Esophagus muscularis mucosa (tissue), 4 donors: ENCODE results near the gene SPIRE1. TPM values are rescaled to one million over a fixed set of nuclear protein-coding genes. Genes with fewer than 3 reads are reported as not detected.
A peak's percentile ranks its signal among the peaks of the same experiment; 100 is the strongest.

ENCODE experiments used
- DNase-seq: peaks from one replicate; pipeline ENCODE4 v3.0.0-alpha.2; 2017; ENCODE audit errors: extremely low spot score
- H3K27ac ChIP-seq, 4 donors: fragments of 200-600 bp; sonication (generic); replicated peaks in 1 of 4; 1 replicate in 3 of 4; 2 replicates in 1 of 4; pipeline ENCODE4 v1.5.1; 2016 to 2019; ENCODE audit warnings: mild to moderate bottlenecking in 1 of 4
- H3K27me3 ChIP-seq, 4 donors: fragments of 200-600 bp; sonication (generic); one replicate each; pipeline versions ENCODE4 v1.5.1 to v1.6.0; 2016 to 2019
- H3K36me3 ChIP-seq, 4 donors: fragments of 200-600 bp; sonication (generic); one replicate each; pipeline ENCODE4 v1.5.1; 2016 to 2019
- H3K4me1 ChIP-seq, 4 donors: fragments of 200-600 bp; sonication (generic); one replicate each; pipeline ENCODE4 v1.5.1; 2016 to 2019
- H3K4me3 ChIP-seq, 4 donors: fragments of 200-600 bp; sonication (generic); 1 replicate in 2 of 4; 2 replicates in 2 of 4; pipeline ENCODE4 v1.5.1; 2016 to 2019; ENCODE audit warnings: mild to moderate bottlenecking in 4 of 4, moderate library complexity in 1 of 4
- H3K9me3 ChIP-seq, 4 donors: fragments of 200-600 bp; sonication (generic); 1 replicate in 3 of 4; 2 replicates in 1 of 4; pipeline ENCODE4 v1.5.1; 2016 to 2019
- CTCF ChIP-seq, 3 experiments: fragments of 200-600 bp in 2 of 3; fragments of 450-650 bp in 1 of 3; sonication (generic) in 2 of 3; IDR thresholded peaks; one replicate each; pipeline ENCODE4 v1.5.1; 2017 to 2019; ENCODE audit warnings: antibody characterized with exemption in 3 of 3, mild to moderate bottlenecking in 2 of 3, moderate library complexity in 1 of 3
- EP300 ChIP-seq: sonication (generic); formaldehyde crosslinking; IDR thresholded peaks from one replicate; pipeline ENCODE4 v1.6.1; 2017; ENCODE audit warnings: antibody characterized with exemption
- POLR2A ChIP-seq: fragments of 450-650 bp; IDR thresholded peaks from one replicate; pipeline ENCODE4 v1.6.1; 2017; ENCODE audit warnings: antibody characterized with exemption, moderate library complexity, mild to moderate bottlenecking, low read depth
- POLR2AphosphoS5 ChIP-seq, 2 donors: sonication (generic); formaldehyde crosslinking; IDR thresholded peaks; one replicate each; pipeline ENCODE4 v1.6.1; 2017; ENCODE audit warnings: antibody characterized with exemption in 2 of 2
- WGBS: methylation state at CpG from one replicate; pipeline ENCODE4 v1.1.5; 2018; 5-methylcytosine and 5-hydroxymethylcytosine counted together
- intact Hi-C: fragments of 100-400 bp; cut with DNase I; formaldehyde crosslinking; loops from one replicate; pipeline ENCODE4 v1.15.1; 2023
- total RNA-seq, 4 donors: library from RNA; depleted of rRNA; stranded (reverse); fragments of >200 nt; gene quantifications; one replicate each; pipeline versions ENCODE4 v1.1.0 to v1.2.1, GENCODE V29; 2016

The SPIRE1 gene
- total RNA-seq, 4 donors from 2014 or later, result 33.2 to 48.3 (median 40.2) TPM

- TF ChIP-seq POLR2A, result no peak
- TF ChIP-seq POLR2AphosphoS5 (IDR thresholded peaks at IDR 0.05), result no peak
- no peak for TF ChIP-seq CTCF (IDR thresholded peaks at IDR 0.05)
- no peak for TF ChIP-seq EP300
- intact Hi-C loops, result no loop called here
- no peak overlapping the region for H3K27ac ChIP-seq
- H3K36me3 ChIP-seq, result peaks cover 12 to 62% (median 17%) of the 10 kb centered on the region in 4 donors
- DNase-seq, result no peak
- H3K9me3 ChIP-seq, result no peaks in the 10 kb centered on the region
- H3K4me1 ChIP-seq, result no peaks in the 10 kb centered on the region
- no peak overlapping the region for H3K4me3 ChIP-seq
- whole genome bisulfite sequencing, result 72% methylated on average over 3 of the region's 3 CpGs
- no peaks in the 10 kb centered on the region for H3K27me3 ChIP-seq
Measured at GRCh38 chr18:12686100-12686499, 28.2 kb upstream of the SPIRE1 start.

- TF ChIP-seq POLR2AphosphoS5 (IDR thresholded peaks at IDR 0.05) (peak; percentile 81 to 83), CTCF (IDR thresholded peaks at IDR 0.05) (no peak), EP300 (no peak), POLR2A (no peak)
- no peaks in the 10 kb centered on the region for H3K9me3 ChIP-seq
- H3K27me3 ChIP-seq, result no peaks in the 10 kb centered on the region
- H3K36me3 ChIP-seq, result peaks cover 12 to 60% (median 33%) of the 10 kb centered on the region in 4 donors
- peaks cover 5 to 13% (median 12%) of the 10 kb centered on the region in 4 donors for H3K4me1 ChIP-seq
- intact Hi-C loops, result no loop called here
- peak overlapping the region; percentile 68 to 74 (median 71) for H3K27ac ChIP-seq
- 27% methylated on average over 8 of the region's 8 CpGs for WGBS
- peak overlapping the region in 3 of 4 donors; percentile 20 to 30 (median 28) for H3K4me3 ChIP-seq
- no peak for DNase-seq
Measured at GRCh38 chr18:12679183-12679786, 21.4 kb upstream of the SPIRE1 start.

- H3K4me1 ChIP-seq, result no peaks in the 10 kb centered on the region
- H3K27ac ChIP-seq, result no peak overlapping the region
- no peak overlapping the region for H3K4me3 ChIP-seq
- DNase-seq, result no peak
- H3K27me3 ChIP-seq, result no peaks in the 10 kb centered on the region
- intact Hi-C loops, result no loop called here
- TF ChIP-seq POLR2AphosphoS5 (IDR thresholded peaks at IDR 0.05) (no peak), POLR2A (no peak)
- WGBS, result 89% methylated on average over 5 of the region's 5 CpGs
- H3K9me3 ChIP-seq, result no peaks in the 10 kb centered on the region
- H3K36me3 ChIP-seq, result peaks cover 0 to 36% (median 10%) of the 10 kb centered on the region in 4 donors
Measured at GRCh38 chr18:12668041-12668440, 10.1 kb upstream of the SPIRE1 start.

- Histone ChIP-seq H3K27ac (no peak overlapping the region), H3K4me1 (peaks cover 10 to 37% (median 28%) of the 10 kb centered on the region in 4 donors), H3K27me3 (no peaks in the 10 kb centered on the region), H3K4me3 (no peak overlapping the region), H3K36me3 (peaks cover 0 to 19% (median 0%) of the 10 kb centered on the region in 4 donors), H3K9me3 (no peaks in the 10 kb centered on the region)
- WGBS, result 89% methylated on average over 9 of the region's 9 CpGs
- intact Hi-C loops, result loop anchor here (1.0 to 5.0 kb wide), 3 partner anchors 253 to 283 kb away; partner anchors contain the start of genes AFG3L2 and PRELID3A
- TF ChIP-seq CTCF (IDR thresholded peaks at IDR 0.05) (peak; percentile 94 to 95 (median 95)), POLR2AphosphoS5 (IDR thresholded peaks at IDR 0.05) (no peak)
- no peak for DNase-seq
Measured at GRCh38 chr18:12659904-12660605, 2.1 kb upstream of the SPIRE1 start.

GRCh38 chr18:12658426-12659138 lies 675 bp upstream of the SPIRE1 start:
- Histone ChIP-seq H3K4me1 (peaks cover 10 to 45% (median 31%) of the 10 kb centered on the region in 4 donors), H3K27me3 (no peaks in the 10 kb centered on the region), H3K4me3 (peak overlapping the region; percentile 87 to 97 (median 90)), H3K9me3 (no peaks in the 10 kb centered on the region), H3K36me3 (peaks cover 0 to 16% (median 0%) of the 10 kb centered on the region in 4 donors), H3K27ac (peak overlapping the region; percentile 97 to 100 (median 100))
- TF ChIP-seq POLR2A, result no peak
- no peak for TF ChIP-seq POLR2AphosphoS5 (IDR thresholded peaks at IDR 0.05)
- TF ChIP-seq EP300, result no peak
- TF ChIP-seq CTCF (IDR thresholded peaks at IDR 0.05), result no peak
- no peak for DNase-seq
- 42% methylated on average over 16 of the region's 42 CpGs for WGBS
- intact Hi-C loops, result loop anchor here (1.0 to 5.0 kb wide), 3 partner anchors 251 to 281 kb away; partner anchors contain the start of genes AFG3L2 and PRELID3A
